OCI-LY3 (cell line): ENCODE measurements around the gene RIN1.
"Not testable (repeated sequence)": the region's sequence is repeated elsewhere in the genome, so short reads cannot be mapped to it uniquely, and the experiment has no call there.

Experiments used
- H2AFZ ChIP-seq: fragments of 200-600, 300-600 bp; shearing (Covaris generic); 2 replicates; pipeline ENCODE4 v1.6.0; 2014; ENCODE audit warnings: antibody characterized with exemption, low read depth, low read length
- H3K27ac ChIP-seq: fragments of 200-600, 300-600 bp; sonication (generic); 2 replicates; pipeline ENCODE4 v1.5.1; 2014; ENCODE audit warnings: mild to moderate bottlenecking, low read length, moderate library complexity, mixed read lengths
- H3K27me3 ChIP-seq: fragments of 200-600, 300-600 bp; sonication (generic); 2 replicates; pipeline ENCODE4 v1.6.1; 2014; ENCODE audit warnings: low read depth, low read length, mixed read lengths
- H3K36me3 ChIP-seq: fragments of 200-600, 300-600 bp; sonication (generic); replicated peaks from 2 replicates; pipeline ENCODE3; 2014; ENCODE audit warnings: low read depth, low read length, mixed read lengths
- H3K4me1 ChIP-seq: fragments of 300-600, 200-600 bp; sonication (generic); 2 replicates; pipeline ENCODE4 v1.6.1; 2014; ENCODE audit warnings: low read length, mixed read lengths
- H3K4me2 ChIP-seq: fragments of 200-600, 300-600 bp; sonication (generic); 2 replicates; pipeline ENCODE4 v1.6.1; 2014; ENCODE audit warnings: low read length, mixed read lengths
- H3K4me3 ChIP-seq: fragments of 300-600, 200-600 bp; sonication (generic); 2 replicates; pipeline ENCODE4 v1.5.1; 2014; ENCODE audit warnings: antibody characterized with exemption, mild to moderate bottlenecking, low read length, moderate library complexity
- H3K79me2 ChIP-seq: fragments of 300-600, 200-600 bp; shearing (Covaris generic); 2 replicates; pipeline ENCODE4 v1.6.1; 2014; ENCODE audit warnings: mild to moderate bottlenecking, low read length, mixed read lengths
- H3K9ac ChIP-seq: fragments of 300-600, 200-600 bp; shearing (Covaris generic); 2 replicates; pipeline ENCODE4 v1.6.0; 2014; ENCODE audit warnings: mild to moderate bottlenecking, low read length, moderate library complexity
- H3K9me3 ChIP-seq: fragments of 200-600, 300-600 bp; shearing (Covaris generic); 2 replicates; pipeline ENCODE4 v1.6.1; 2014; ENCODE audit warnings: low read length, mixed read lengths; ENCODE audit not compliant: insufficient read depth
- H4K20me1 ChIP-seq: fragments of 200-600, 300-600 bp; sonication (generic); 2 replicates; pipeline ENCODE4 v1.6.1; 2016; ENCODE audit warnings: low read length, mixed read lengths; ENCODE audit not compliant: insufficient read depth
- EZH2phosphoT487 ChIP-seq: fragments of 200-600 bp; shearing (Covaris generic); IDR thresholded peaks from 2 replicates; pipeline ENCODE4 v1.6.1; 2018; ENCODE audit warnings: antibody characterized with exemption, mixed run types, low read depth
- TF ChIP-seq, protein P1 (sequence below): fragments of 200-600, 300-600 bp; sonication (generic); IDR thresholded peaks from 2 replicates; pipeline ENCODE4 v1.5.1; 2014; ENCODE audit warnings: antibody characterized with exemption, low read length, low read depth

RIN1 gene

DNA sequence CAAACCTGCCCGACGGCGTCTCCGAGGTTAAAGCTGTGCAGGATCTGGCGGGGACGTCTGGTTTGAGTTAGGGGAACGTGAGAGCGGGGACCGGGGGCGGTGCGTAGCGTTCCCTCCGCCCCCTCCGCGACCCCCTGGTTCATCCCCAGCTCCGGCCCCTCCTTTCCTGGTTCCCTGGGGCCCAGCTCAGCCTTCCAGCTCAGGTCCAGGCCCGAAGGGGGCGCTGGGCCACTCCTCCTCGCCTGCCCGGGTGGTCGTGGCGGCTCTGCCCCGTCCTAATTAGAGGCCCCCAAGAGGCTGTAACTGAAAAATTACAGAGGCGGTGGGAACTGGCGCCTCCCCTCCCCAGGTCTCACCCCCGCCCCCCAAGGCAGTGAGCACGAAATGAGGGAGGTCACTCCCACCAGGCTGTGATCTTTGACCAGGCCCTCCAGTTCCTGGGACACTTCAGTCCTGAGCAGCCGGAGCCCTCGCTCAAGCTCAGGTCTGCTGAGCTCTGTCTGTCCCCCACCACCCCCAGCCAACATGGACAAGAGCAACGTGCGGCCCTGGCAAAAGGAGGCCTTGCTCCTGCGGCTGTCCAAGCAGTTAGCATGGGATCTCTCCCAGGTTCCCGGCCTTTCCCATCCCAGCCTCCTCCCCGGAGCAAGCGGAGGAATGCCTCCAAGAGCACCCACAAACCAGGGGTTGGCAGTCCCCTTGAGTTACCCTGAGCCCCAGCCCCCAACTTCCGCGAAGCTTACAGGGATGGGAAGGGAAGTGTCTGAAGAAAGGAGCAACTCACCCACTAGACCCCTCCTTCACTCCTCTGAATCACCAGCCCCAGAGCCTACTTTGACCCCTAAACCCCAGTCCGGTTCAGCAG lies 22.7 kb downstream of the RIN1 start:
- H3K9ac ChIP-seq = no peak overlapping the region
- H2AFZ ChIP-seq = no peak overlapping the region
- no peaks in the 10 kb centered on the region for H3K36me3 ChIP-seq
- peak overlapping the region; percentile 69 for H3K4me3 ChIP-seq
- H3K9me3 ChIP-seq = no peaks in the 10 kb centered on the region
- H3K4me1 ChIP-seq = peaks cover 16% of the 10 kb centered on the region
- no peaks in the 10 kb centered on the region for H4K20me1 ChIP-seq
- no peaks in the 10 kb centered on the region for H3K79me2 ChIP-seq
- H3K27ac ChIP-seq = no peak overlapping the region
- H3K27me3 ChIP-seq = no peaks in the 10 kb centered on the region; the same call in 1 of the 2 replicates
- peak overlapping the region; percentile 59 for H3K4me2 ChIP-seq
- no peak for TF ChIP-seq EZH2phosphoT487

DNA sequence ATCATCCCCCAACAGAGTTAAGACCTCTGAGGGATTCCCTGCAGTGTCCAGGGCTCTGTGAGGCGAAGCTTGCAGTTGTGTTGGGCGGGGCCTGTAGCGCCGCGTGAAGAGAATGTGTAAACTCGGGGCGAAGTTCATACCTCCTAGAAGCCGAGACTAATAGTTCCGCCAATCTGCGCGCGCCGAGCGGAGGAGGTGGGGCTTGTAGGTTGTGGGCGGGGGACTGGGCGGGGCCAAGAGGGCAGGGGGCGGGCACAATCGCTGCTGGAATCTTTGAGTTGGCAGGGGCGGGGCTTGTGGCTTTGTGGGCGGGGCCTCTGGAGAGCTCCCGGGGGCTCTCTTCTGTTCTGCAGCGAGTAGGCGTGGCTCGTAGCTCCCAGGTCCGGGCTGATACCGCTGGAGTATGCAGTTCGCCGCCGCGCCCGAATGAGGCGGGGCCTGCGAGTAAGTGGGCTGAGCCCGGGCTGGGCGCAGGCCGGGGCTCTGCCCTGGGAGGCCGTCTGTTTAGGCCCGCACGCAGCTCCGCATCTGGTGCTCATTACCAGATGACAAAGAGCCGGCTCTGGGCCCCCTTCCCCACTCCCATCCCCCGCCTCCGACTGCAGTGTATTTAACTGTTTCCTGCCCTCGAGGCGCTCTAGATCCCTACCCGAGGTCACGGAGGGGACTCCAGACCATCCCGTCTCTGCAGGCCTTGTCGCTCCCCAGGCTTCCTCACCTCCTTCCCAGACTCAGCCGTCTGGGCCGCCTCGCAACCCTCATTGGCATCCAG lies 23.5 kb downstream of the RIN1 start:
- no peaks in the 10 kb centered on the region for H3K79me2 ChIP-seq
- TF ChIP-seq, protein P1, sequence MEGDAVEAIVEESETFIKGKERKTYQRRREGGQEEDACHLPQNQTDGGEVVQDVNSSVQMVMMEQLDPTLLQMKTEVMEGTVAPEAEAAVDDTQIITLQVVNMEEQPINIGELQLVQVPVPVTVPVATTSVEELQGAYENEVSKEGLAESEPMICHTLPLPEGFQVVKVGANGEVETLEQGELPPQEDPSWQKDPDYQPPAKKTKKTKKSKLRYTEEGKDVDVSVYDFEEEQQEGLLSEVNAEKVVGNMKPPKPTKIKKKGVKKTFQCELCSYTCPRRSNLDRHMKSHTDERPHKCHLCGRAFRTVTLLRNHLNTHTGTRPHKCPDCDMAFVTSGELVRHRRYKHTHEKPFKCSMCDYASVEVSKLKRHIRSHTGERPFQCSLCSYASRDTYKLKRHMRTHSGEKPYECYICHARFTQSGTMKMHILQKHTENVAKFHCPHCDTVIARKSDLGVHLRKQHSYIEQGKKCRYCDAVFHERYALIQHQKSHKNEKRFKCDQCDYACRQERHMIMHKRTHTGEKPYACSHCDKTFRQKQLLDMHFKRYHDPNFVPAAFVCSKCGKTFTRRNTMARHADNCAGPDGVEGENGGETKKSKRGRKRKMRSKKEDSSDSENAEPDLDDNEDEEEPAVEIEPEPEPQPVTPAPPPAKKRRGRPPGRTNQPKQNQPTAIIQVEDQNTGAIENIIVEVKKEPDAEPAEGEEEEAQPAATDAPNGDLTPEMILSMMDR = no peak
- TF ChIP-seq EZH2phosphoT487 = no peak
- no peak overlapping the region for H3K9ac ChIP-seq
- no peak overlapping the region for H3K27ac ChIP-seq
- peaks cover 8% of the 10 kb centered on the region for H3K4me1 ChIP-seq
- no peaks in the 10 kb centered on the region for H3K36me3 ChIP-seq
- H2AFZ ChIP-seq = peak overlapping the region; percentile 66; the same call in 1 of the 2 replicates
- peak overlapping the region; percentile 69 for H3K4me3 ChIP-seq
- H4K20me1 ChIP-seq = no peaks in the 10 kb centered on the region
- H3K27me3 ChIP-seq = no peaks in the 10 kb centered on the region; the same call in 1 of the 2 replicates
- H3K4me2 ChIP-seq = peak overlapping the region; percentile 59
- H3K9me3 ChIP-seq = no peaks in the 10 kb centered on the region

DNA sequence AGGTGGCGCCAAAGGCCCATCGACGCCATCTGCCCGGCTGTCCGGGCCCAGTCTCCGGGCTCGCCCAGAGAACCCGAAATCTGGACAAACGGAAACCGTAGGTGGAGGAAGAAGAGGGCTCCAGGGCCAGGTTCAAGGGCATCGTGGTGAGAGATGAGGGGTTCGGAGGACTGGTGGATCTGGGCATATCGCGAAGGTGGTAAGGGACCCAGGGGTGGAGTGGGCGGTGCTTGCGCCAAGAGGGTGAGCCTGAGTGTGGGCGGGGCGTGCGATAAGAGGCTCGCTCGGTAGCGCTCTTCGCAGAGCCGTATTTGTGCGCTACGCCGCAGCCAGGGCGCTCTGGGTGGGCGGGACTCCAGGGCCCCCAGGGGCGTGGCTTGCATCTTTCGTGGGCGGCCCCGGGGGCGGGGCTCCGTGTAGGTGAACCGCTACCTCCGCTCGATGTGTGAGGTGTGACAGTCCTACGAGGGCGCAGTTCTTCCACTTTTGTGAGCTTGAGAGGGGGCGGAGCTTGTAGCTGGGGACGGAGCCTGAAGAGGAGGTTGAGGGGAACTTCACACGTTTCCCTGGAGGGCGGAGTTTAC lies 24.2 kb downstream of the RIN1 start:
- Histone ChIP-seq H3K9me3 (no peaks in the 10 kb centered on the region), H3K79me2 (no peaks in the 10 kb centered on the region), H4K20me1 (no peaks in the 10 kb centered on the region), H3K4me3 (peak overlapping the region; percentile 69), H3K4me2 (peak overlapping the region; percentile 59), H3K4me1 (peaks cover under 1% of the 10 kb centered on the region), H3K27ac (no peak overlapping the region), H2AFZ (peak overlapping the region; percentile 66; the same call in 1 of the 2 replicates), H3K27me3 (peaks cover 3% of the 10 kb centered on the region; the same call in 1 of the 2 replicates), H3K9ac (no peak overlapping the region), H3K36me3 (no peaks in the 10 kb centered on the region)
- TF ChIP-seq, protein P1 = peak; percentile 37; the same call in 1 of the 2 replicates
- TF ChIP-seq EZH2phosphoT487 = no peak

- TF ChIP-seq, protein P1 = no peak; the same call in 1 of the 2 replicates
- no peak for TF ChIP-seq EZH2phosphoT487
- Histone ChIP-seq H3K4me3 (peak overlapping the region; percentile 69; the same call in 1 of the 2 replicates), H3K27ac (no peak overlapping the region), H3K4me1 (no peaks in the 10 kb centered on the region), H3K79me2 (no peaks in the 10 kb centered on the region), H3K9me3 (no peaks in the 10 kb centered on the region), H4K20me1 (no peaks in the 10 kb centered on the region), H3K9ac (no peak overlapping the region), H3K27me3 (peaks cover 3% of the 10 kb centered on the region; the same call in 1 of the 2 replicates), H3K4me2 (no peak overlapping the region), H3K36me3 (no peaks in the 10 kb centered on the region), H2AFZ (no peak overlapping the region)
Observed at GRCh38 chr11:66311470-66311964, 24.7 kb downstream of the RIN1 start.

DNA sequence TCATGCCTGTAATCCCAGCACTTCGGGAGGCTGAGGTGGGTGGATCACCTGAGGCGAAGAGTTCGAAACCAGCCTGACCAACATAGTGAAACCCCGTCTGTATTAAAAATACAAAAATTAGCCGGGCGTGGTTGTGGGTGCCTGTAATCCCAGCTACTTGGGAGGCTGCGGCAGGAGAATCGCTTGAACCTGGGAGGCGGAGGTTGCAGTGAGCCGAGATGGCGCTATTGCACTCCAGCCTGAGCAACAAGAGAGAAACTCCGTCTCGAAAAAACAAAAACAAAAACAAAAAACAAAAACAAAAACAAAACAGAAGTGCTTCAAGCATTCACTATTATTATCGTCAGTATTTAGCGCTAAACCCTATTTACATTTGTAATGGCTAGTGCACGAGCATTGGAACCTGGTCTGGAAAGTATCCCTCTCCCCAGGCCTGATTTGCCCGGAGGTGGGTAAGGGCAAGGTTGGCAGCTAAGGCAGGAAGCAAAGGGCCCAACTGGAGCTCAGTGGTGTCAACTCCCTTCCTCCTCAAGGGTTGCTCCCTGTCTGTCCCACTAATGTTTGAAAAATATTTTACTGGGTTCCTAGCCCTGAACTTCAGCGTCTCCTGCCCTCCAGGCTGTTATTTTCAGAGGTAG lies 25.3 kb downstream of the RIN1 start:
- H3K36me3 ChIP-seq, H2AFZ ChIP-seq, H3K4me3 ChIP-seq, H3K9ac ChIP-seq, H3K4me2 ChIP-seq, H3K4me1 ChIP-seq, H3K27me3 ChIP-seq, H3K9me3 ChIP-seq, H3K27ac ChIP-seq, H4K20me1 ChIP-seq, H3K79me2 ChIP-seq: not testable (repeated sequence)
